Activated naive CD8-positive, alpha-beta T cell treated with anti-CD3 and anti-CD28 coated beads, Interleukin-2, amount 10 ng/mL, durations not matched to agents 7 days and 5 days (primary cell): ENCODE data around the gene AQP5. TPM values are rescaled to one million over a fixed set of nuclear protein-coding genes. Genes with fewer than 3 reads are reported as not detected.

Experiments
- ATAC-seq: fragments of 150-1000 bp; cut with Tn5 transposase; one replicate; pipeline ENCODE4 v1.10.0; 2021; ENCODE audit warnings: low read depth, moderate library complexity
- POLR2A ChIA-PET: fragments of 350-600 bp; sonication (Branson Sonifier 250); formaldehyde crosslinking; loops from one replicate; lab custom pipeline; 2021; ENCODE audit warnings: antibody characterized with exemption; lab: Charles Lee
- DNase-seq: peaks from one replicate; pipeline ENCODE4 v3.0.0; 2021
- H3K27ac Mint-ChIP-seq: one replicate; pipeline ENCODE4 v1.8.0; 2022; ENCODE audit warnings: mild to moderate bottlenecking, mixed read lengths
- H3K27me3 Mint-ChIP-seq: one replicate; pipeline ENCODE4 v1.8.0; 2022; ENCODE audit warnings: mild to moderate bottlenecking, moderate library complexity, mixed read lengths
- H3K36me3 Mint-ChIP-seq: one replicate; pipeline ENCODE4 v1.8.0; 2021; ENCODE audit warnings: mild to moderate bottlenecking, mixed read lengths
- H3K4me1 Mint-ChIP-seq: one replicate; pipeline ENCODE4 v1.8.0; 2021; ENCODE audit warnings: mixed read lengths
- H3K4me3 Mint-ChIP-seq: one replicate; pipeline ENCODE4 v1.8.0; 2022; ENCODE audit warnings: mild to moderate bottlenecking, moderate library complexity, mixed read lengths
- H3K9me3 Mint-ChIP-seq: one replicate; pipeline ENCODE4 v1.8.0; 2021; ENCODE audit warnings: mixed read lengths
- total RNA-seq, 2 experiments: library from RNA; stranded (reverse); gene quantifications; one replicate each; pipeline ENCODE4 v1.2.3, GENCODE V29; 2021

Gene AQP5
- total RNA-seq, 2 experiments from 2014 or later = not detected

- DNase-seq = no peak
- Mint-ChIP-seq H3K36me3 (no peaks in the 10 kb centered on the region), H3K4me1 (peaks cover 4% of the 10 kb centered on the region), H3K4me3 (no peak overlapping the region), H3K9me3 (no peaks in the 10 kb centered on the region), H3K27ac (no peak overlapping the region), H3K27me3 (peaks cover 76% of the 10 kb centered on the region)
- POLR2A ChIA-PET = no interaction called here
- ATAC-seq = no peak
These were observed 4.8 kb upstream of the AQP5 start for GRCh38 chr12:49956663-49957569.

GRCh38 chr12:49957570-49957967, 4.1 kb upstream of the AQP5 start:
- H3K27me3 Mint-ChIP-seq = peaks cover 82% of the 10 kb centered on the region
- POLR2A ChIA-PET = no interaction called here
- H3K9me3 Mint-ChIP-seq = no peaks in the 10 kb centered on the region
- no peak overlapping the region for H3K4me3 Mint-ChIP-seq
- DNase-seq = no peak
- ATAC-seq = no peak
- peaks cover 4% of the 10 kb centered on the region for H3K4me1 Mint-ChIP-seq
- H3K27ac Mint-ChIP-seq = no peak overlapping the region
- no peaks in the 10 kb centered on the region for H3K36me3 Mint-ChIP-seq

GRCh38 chr12:49959685-49960473, 1.8 kb upstream of the AQP5 start:
- POLR2A ChIA-PET = no interaction called here
- no peak overlapping the region for H3K4me3 Mint-ChIP-seq
- peaks cover 81% of the 10 kb centered on the region for H3K27me3 Mint-ChIP-seq
- no peaks in the 10 kb centered on the region for H3K9me3 Mint-ChIP-seq
- no peak for DNase-seq
- H3K27ac Mint-ChIP-seq = no peak overlapping the region
- no peak for ATAC-seq
- H3K4me1 Mint-ChIP-seq = peaks cover 4% of the 10 kb centered on the region
- no peaks in the 10 kb centered on the region for H3K36me3 Mint-ChIP-seq

- H3K4me3 Mint-ChIP-seq = peak overlapping the region; percentile 5
- H3K27ac Mint-ChIP-seq = no peak overlapping the region
- POLR2A ChIA-PET = no interaction called here
- no peaks in the 10 kb centered on the region for H3K36me3 Mint-ChIP-seq
- H3K4me1 Mint-ChIP-seq = peaks cover 4% of the 10 kb centered on the region
- ATAC-seq = no peak
- peaks cover 79% of the 10 kb centered on the region for H3K27me3 Mint-ChIP-seq
- DNase-seq = no peak
- H3K9me3 Mint-ChIP-seq = no peaks in the 10 kb centered on the region
These were observed 1.1 kb upstream of the AQP5 start for GRCh38 chr12:49960474-49961110.

- DNase-seq = no peak
- Mint-ChIP-seq H3K27me3 (peaks cover 73% of the 10 kb centered on the region), H3K9me3 (no peaks in the 10 kb centered on the region), H3K4me1 (peaks cover 7% of the 10 kb centered on the region), H3K27ac (no peak overlapping the region), H3K4me3 (no peak overlapping the region), H3K36me3 (no peaks in the 10 kb centered on the region)
- ATAC-seq = no peak
- POLR2A ChIA-PET = interaction anchor here (0.5 kb wide), 1 partner anchor 382 kb away, joined by 5 read pairs; no protein-coding TSS in a partner anchor
These were observed 507 bp downstream of the AQP5 start for GRCh38 chr12:49961993-49962764.

- H3K27ac Mint-ChIP-seq = no peak overlapping the region
- no peak for DNase-seq
- no peak for ATAC-seq
- H3K4me1 Mint-ChIP-seq = peaks cover 8% of the 10 kb centered on the region
- no peak overlapping the region for H3K4me3 Mint-ChIP-seq
- no peaks in the 10 kb centered on the region for H3K36me3 Mint-ChIP-seq
- H3K9me3 Mint-ChIP-seq = no peaks in the 10 kb centered on the region
- POLR2A ChIA-PET = no interaction called here
- peaks cover 65% of the 10 kb centered on the region for H3K27me3 Mint-ChIP-seq
These were observed 1.4 kb downstream of the AQP5 start for GRCh38 chr12:49962861-49963765.

- Mint-ChIP-seq H3K36me3 (no peaks in the 10 kb centered on the region), H3K4me3 (no peak overlapping the region), H3K4me1 (peaks cover 8% of the 10 kb centered on the region), H3K9me3 (no peaks in the 10 kb centered on the region), H3K27ac (no peak overlapping the region), H3K27me3 (peaks cover 56% of the 10 kb centered on the region)
- POLR2A ChIA-PET = no interaction called here
- ATAC-seq (no peak), DNase-seq (no peak)
These were observed 2.5 kb downstream of the AQP5 start for GRCh38 chr12:49963976-49964815.

GRCh38 chr12:49964849-49965624, 3.4 kb downstream of the AQP5 start:
- Mint-ChIP-seq H3K4me3 (no peak overlapping the region), H3K9me3 (no peaks in the 10 kb centered on the region), H3K27ac (no peak overlapping the region), H3K27me3 (peaks cover 48% of the 10 kb centered on the region), H3K36me3 (no peaks in the 10 kb centered on the region), H3K4me1 (peaks cover 8% of the 10 kb centered on the region)
- POLR2A ChIA-PET = no interaction called here
- ATAC-seq (no peak), DNase-seq (no peak)

- DNase-seq = peak; percentile 30
- Mint-ChIP-seq H3K9me3 (no peaks in the 10 kb centered on the region), H3K4me1 (peaks cover 3% of the 10 kb centered on the region), H3K27ac (no peak overlapping the region), H3K27me3 (peaks cover 40% of the 10 kb centered on the region), H3K36me3 (no peaks in the 10 kb centered on the region), H3K4me3 (no peak overlapping the region)
- POLR2A ChIA-PET = no interaction called here
- no peak for ATAC-seq
These were observed 4.2 kb downstream of the AQP5 start for GRCh38 chr12:49965836-49966235.

- Mint-ChIP-seq H3K9me3 (no peaks in the 10 kb centered on the region), H3K4me1 (peaks cover 3% of the 10 kb centered on the region), H3K4me3 (peak overlapping the region; percentile 29), H3K27ac (no peak overlapping the region), H3K36me3 (no peaks in the 10 kb centered on the region), H3K27me3 (peaks cover 38% of the 10 kb centered on the region)
- ATAC-seq (no peak), DNase-seq (no peak)
- POLR2A ChIA-PET = interaction anchor here (0.9 to 1.4 kb wide), 3 partner anchors 90 to 118 kb away, joined by 3 to 7 read pairs (median 3); partner anchors contain the start of gene SMARCD1
These were observed 4.9 kb downstream of the AQP5 start for GRCh38 chr12:49966511-49967041.
